Esophagus (tissue), 2 donors: Measurements from ENCODE around the gene SLC5A9. TPM values are rescaled to one million over a fixed set of nuclear protein-coding genes. Genes with fewer than 3 reads are reported as not detected.
"Not testable (repeated sequence)": the region's sequence is repeated elsewhere in the genome, so short reads cannot be mapped to it uniquely, and the experiment has no call there.

ENCODE experiments used
- H3K27ac ChIP-seq, 2 donors: one replicate each; pipeline ENCODE4 v1.5.1; 2013; ENCODE audit warnings: low read depth in 2 of 2, mild to moderate bottlenecking in 2 of 2, inconsistent platforms in 1 of 2, low read length in 1 of 2, moderate library complexity in 1 of 2
- H3K27me3 ChIP-seq, 2 donors: one replicate each; pipeline ENCODE4 v1.6.1; 2013; ENCODE audit warnings: low read length in 2 of 2, control low read depth in 1 of 2, mild to moderate bottlenecking in 1 of 2; ENCODE audit not compliant: insufficient read depth in 2 of 2, control insufficient read depth in 1 of 2
- H3K36me3 ChIP-seq, 2 donors: one replicate each; pipeline ENCODE4 v1.6.1; 2013; ENCODE audit warnings: low read length in 1 of 2; ENCODE audit not compliant: control insufficient read depth in 2 of 2, insufficient read depth in 2 of 2
- H3K4me1 ChIP-seq, 2 donors: one replicate each; pipeline ENCODE4 v1.6.1; 2013; ENCODE audit warnings: low read length in 1 of 2; ENCODE audit not compliant: control insufficient read depth in 2 of 2, insufficient read depth in 2 of 2
- H3K4me3 ChIP-seq, 2 donors: one replicate each; pipeline ENCODE4 v1.5.1; 2013; ENCODE audit warnings: low read length in 2 of 2, mild to moderate bottlenecking in 2 of 2, low read depth in 1 of 2, moderate library complexity in 1 of 2
- H3K9me3 ChIP-seq, 2 donors: one replicate each; pipeline ENCODE4 v1.6.1; 2013; ENCODE audit warnings: mild to moderate bottlenecking in 2 of 2, low read depth in 1 of 2, low read length in 1 of 2, moderate library complexity in 1 of 2; ENCODE audit not compliant: control insufficient read depth in 2 of 2, insufficient read depth in 1 of 2
- WGBS, 2 donors: extraction: QIAGEN DNeasy Blood & Tissue Kit; methylation state at CpG; one replicate each; pipeline ENCODE4 v1.1.7; 2013; 5-methylcytosine and 5-hydroxymethylcytosine counted together
- polyA plus RNA-seq, 2 donors: library from polyadenylated mRNA; stranded (reverse); fragments of 200-250 nt; gene quantifications; one replicate each; pipeline ENCODE4 v1.2.3, GENCODE V29; 2013
- donor health status: healthy with polysubstance abuse.
- donor health status: Bipolar disorder and iron deficiency.

SLC5A9 gene
- polyA plus RNA-seq, 2 donors, result 0.07 to 0.24 TPM

- no peaks in the 10 kb centered on the region for H3K27me3 ChIP-seq
- no peak overlapping the region for H3K27ac ChIP-seq
- peaks cover 0 to 9% of the 10 kb centered on the region in 2 donors for H3K4me1 ChIP-seq
- no peak overlapping the region for H3K4me3 ChIP-seq
- H3K36me3 ChIP-seq, result no peaks in the 10 kb centered on the region
- WGBS, 2 donors, result 87 to 88% methylated on average over 12 of the region's 12 CpGs
- no peaks in the 10 kb centered on the region for H3K9me3 ChIP-seq
These were observed 14.3 kb upstream of the SLC5A9 start for GRCh38 chr1:48208251-48208650.

DNA sequence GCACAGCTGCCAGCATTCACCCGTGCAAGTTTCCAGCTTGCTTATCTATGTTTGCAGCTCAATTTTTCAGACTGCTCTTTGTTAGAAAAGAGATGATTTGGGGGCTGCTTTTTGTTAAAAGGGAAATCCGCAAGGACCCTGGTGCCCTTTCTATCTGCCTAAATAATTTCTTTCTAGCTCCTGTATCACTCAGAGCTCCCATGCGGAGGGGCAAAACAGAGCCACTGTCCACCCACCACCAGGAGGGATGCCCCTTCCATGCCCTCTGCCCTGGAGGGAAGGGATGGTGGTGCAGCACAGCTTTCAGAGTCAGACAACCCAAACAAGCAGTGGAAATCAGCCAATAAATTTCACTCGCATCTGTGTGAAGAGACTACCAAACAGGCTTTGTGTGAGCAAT lies 13.9 kb upstream of the SLC5A9 start:
- H3K36me3 ChIP-seq, result no peaks in the 10 kb centered on the region
- no peaks in the 10 kb centered on the region for H3K27me3 ChIP-seq
- H3K9me3 ChIP-seq, result no peaks in the 10 kb centered on the region
- 77 to 85% methylated on average over 4 of the region's 4 CpGs for WGBS, 2 donors
- H3K4me3 ChIP-seq, result no peak overlapping the region
- peaks cover 0 to 9% of the 10 kb centered on the region in 2 donors for H3K4me1 ChIP-seq
- no peak overlapping the region for H3K27ac ChIP-seq

GRCh38 chr1:48213462-48213861 lies 9.1 kb upstream of the SLC5A9 start:
- WGBS, 2 donors, result 81 to 86% methylated on average over 8 of the region's 8 CpGs
- not testable (repeated sequence) for H3K27me3 ChIP-seq, H3K27ac ChIP-seq, H3K36me3 ChIP-seq, H3K4me3 ChIP-seq, H3K9me3 ChIP-seq
- H3K4me1 ChIP-seq, result peaks cover 10 to 13% of the 10 kb centered on the region in 2 donors

- not testable (repeated sequence) for H3K9me3 ChIP-seq, H3K27ac ChIP-seq, H3K4me3 ChIP-seq, H3K27me3 ChIP-seq, H3K36me3 ChIP-seq
- H3K4me1 ChIP-seq, result peaks cover 10 to 13% of the 10 kb centered on the region in 2 donors
- 77 to 82% methylated on average over 5 of the region's 6 CpGs for WGBS, 2 donors
These were observed 8.2 kb upstream of the SLC5A9 start for GRCh38 chr1:48214366-48214765.

GRCh38 chr1:48214820-48215219 lies 7.7 kb upstream of the SLC5A9 start:
- H3K9me3 ChIP-seq, result no peaks in the 10 kb centered on the region
- H3K27me3 ChIP-seq, result no peaks in the 10 kb centered on the region
- WGBS, 2 donors, result 36% methylated on average over 4 of the region's 4 CpGs
- no peak overlapping the region for H3K27ac ChIP-seq
- no peaks in the 10 kb centered on the region for H3K36me3 ChIP-seq
- no peak overlapping the region for H3K4me3 ChIP-seq
- H3K4me1 ChIP-seq, result peaks cover 10 to 13% of the 10 kb centered on the region in 2 donors

GRCh38 chr1:48215222-48215621 lies 7.3 kb upstream of the SLC5A9 start:
- peaks cover 10 to 13% of the 10 kb centered on the region in 2 donors for H3K4me1 ChIP-seq
- no peak overlapping the region for H3K27ac ChIP-seq
- no peaks in the 10 kb centered on the region for H3K27me3 ChIP-seq
- no peaks in the 10 kb centered on the region for H3K9me3 ChIP-seq
- WGBS, 2 donors, result 29 to 43% methylated on average over 1 of the region's 1 CpG
- H3K4me3 ChIP-seq, result no peak overlapping the region
- H3K36me3 ChIP-seq, result no peaks in the 10 kb centered on the region

DNA sequence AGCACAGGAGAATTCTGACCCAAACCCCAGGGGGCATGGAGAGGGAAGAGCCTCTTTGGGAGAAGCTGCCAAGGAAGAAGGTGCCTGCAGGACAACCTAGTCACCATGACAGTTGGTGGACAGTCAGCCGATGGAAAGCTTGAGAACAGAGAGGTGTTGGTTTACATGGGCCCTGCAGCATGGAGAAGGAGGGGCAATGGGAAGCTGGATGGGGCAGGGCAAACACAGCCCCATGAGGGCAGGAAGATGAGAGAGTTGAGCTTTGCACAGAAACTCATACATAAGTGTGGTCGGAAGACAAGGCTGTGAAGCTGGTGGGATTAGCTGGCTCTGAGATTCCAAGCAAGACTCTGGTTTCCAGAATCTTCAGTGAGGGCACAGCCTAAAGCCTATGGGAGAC lies 6.6 kb upstream of the SLC5A9 start:
- Histone ChIP-seq H3K4me3 (no peak overlapping the region), H3K27me3 (no peaks in the 10 kb centered on the region), H3K36me3 (no peaks in the 10 kb centered on the region), H3K27ac (no peak overlapping the region), H3K4me1 (peaks cover 10 to 13% of the 10 kb centered on the region in 2 donors), H3K9me3 (no peaks in the 10 kb centered on the region)
- 79 to 81% methylated on average over 2 of the region's 2 CpGs for WGBS, 2 donors

GRCh38 chr1:48216313-48216712 lies 6.2 kb upstream of the SLC5A9 start:
- H3K4me3 ChIP-seq, result no peak overlapping the region
- no peak overlapping the region for H3K27ac ChIP-seq
- H3K4me1 ChIP-seq, result peaks cover 10 to 13% of the 10 kb centered on the region in 2 donors
- no peaks in the 10 kb centered on the region for H3K27me3 ChIP-seq
- no peaks in the 10 kb centered on the region for H3K36me3 ChIP-seq
- H3K9me3 ChIP-seq, result no peaks in the 10 kb centered on the region
- 49% methylated on average over 2 of the region's 2 CpGs for WGBS, 2 donors

DNA sequence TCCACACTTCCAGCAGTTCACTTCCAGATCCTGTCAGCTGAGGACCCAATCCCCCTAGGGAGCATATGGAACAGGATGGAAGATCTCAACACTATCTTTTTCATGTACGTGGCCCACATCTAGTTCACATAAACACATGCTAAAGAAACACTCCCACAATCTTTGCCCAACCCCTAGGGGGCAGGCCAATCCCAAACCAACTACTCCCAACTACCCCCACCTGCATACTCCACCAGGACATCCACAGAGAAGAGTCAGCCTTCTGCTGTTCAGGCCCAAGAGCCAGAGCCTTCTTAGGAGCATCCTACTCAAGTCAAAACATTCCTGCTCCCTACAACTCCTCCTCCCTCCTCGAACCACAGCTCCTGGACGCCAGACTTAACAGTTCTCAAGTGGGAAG lies 5.6 kb upstream of the SLC5A9 start:
- Histone ChIP-seq H3K4me3 (no peak overlapping the region), H3K4me1 (peaks cover 10 to 13% of the 10 kb centered on the region in 2 donors), H3K9me3 (no peaks in the 10 kb centered on the region), H3K36me3 (no peaks in the 10 kb centered on the region), H3K27me3 (no peaks in the 10 kb centered on the region), H3K27ac (no peak overlapping the region)
- WGBS, 2 donors, result 67 to 70% methylated on average over 3 of the region's 3 CpGs

- H3K4me1 ChIP-seq, result peaks cover 10 to 13% of the 10 kb centered on the region in 2 donors
- H3K27me3 ChIP-seq, result no peaks in the 10 kb centered on the region
- H3K36me3 ChIP-seq, result no peaks in the 10 kb centered on the region
- no peak overlapping the region for H3K27ac ChIP-seq
- no peak overlapping the region for H3K4me3 ChIP-seq
- WGBS, 2 donors, result 0 to 57% methylated on average over 1 of the region's 1 CpG
- H3K9me3 ChIP-seq, result no peaks in the 10 kb centered on the region
These were observed 4.7 kb upstream of the SLC5A9 start for GRCh38 chr1:48217856-48218255.
